IMR-90 (cell line): ENCODE results near the gene SPTB. TPM values are rescaled to one million over a fixed set of nuclear protein-coding genes. Genes with fewer than 3 reads are reported as not detected.

Experiments used
- ATAC-seq: fragments of 200-7000 bp; cut with Tn5 transposase; 2 replicates; pipeline ENCODE4 v1.9.1; 2020; ENCODE audit warnings: low read depth, mild to moderate bottlenecking, moderate library complexity
- BruUV-seq: library from RNA; stranded (reverse); fragments of 400-500 nt; replicated peaks from 2 replicates; lab custom pipeline; 2021; lab: Mats Ljungman, UMichigan
- CTCF ChIA-PET: fragments of 300-600 bp; formaldehyde crosslinking; extraction: SDS; loops from one replicate; lab custom pipeline; 2021; ENCODE audit warnings: antibody characterized with exemption; lab: Yijun Ruan, JAX
- POLR2A ChIA-PET: fragments of 300-600 bp; sonication (Branson Sonifier 250); formaldehyde crosslinking; loops from one replicate; lab custom pipeline; 2022; ENCODE audit warnings: antibody characterized with exemption; ENCODE audit not compliant: unreplicated experiment; lab: Charles Lee
- DNase-seq: peaks from one replicate; pipeline ENCODE4 v3.0.0; 2013
- H2AFZ ChIP-seq: replicated peaks from 2 replicates; pipeline ENCODE3; 2013; ENCODE audit warnings: low read length, mild to moderate bottlenecking; ENCODE audit not compliant: poor library complexity
- H2AK5ac ChIP-seq: 2 replicates; pipeline ENCODE4 v1.6.1; 2013; ENCODE audit warnings: low read depth, low read length, inconsistent platforms
- H2AK9ac ChIP-seq: replicated peaks from 2 replicates; pipeline ENCODE3; 2013; ENCODE audit warnings: mild to moderate bottlenecking, low read depth, low read length, moderate library complexity; ENCODE audit not compliant: poor library complexity
- H2BK120ac ChIP-seq: 2 replicates; pipeline ENCODE4 v1.6.1; 2013; ENCODE audit warnings: low read depth, low read length, inconsistent platforms
- H2BK15ac ChIP-seq: 3 replicates; pipeline ENCODE4 v1.6.1; 2013; ENCODE audit warnings: low read depth, low read length, inconsistent platforms
- H2BK20ac ChIP-seq: 2 replicates; pipeline ENCODE4 v1.6.1; 2013; ENCODE audit warnings: low read depth, mild to moderate bottlenecking, inconsistent platforms, low read length, moderate library complexity
- H2BK5ac ChIP-seq: 2 replicates; pipeline ENCODE4 v1.6.1; 2013; ENCODE audit warnings: mild to moderate bottlenecking, low read depth, low read length, inconsistent platforms; ENCODE audit not compliant: poor library complexity, severe bottlenecking
- H3K14ac ChIP-seq: replicated peaks from 2 replicates; pipeline ENCODE4 v1.6.1; 2013; ENCODE audit warnings: low read depth, low read length, inconsistent platforms
- H3K18ac ChIP-seq: 2 replicates; pipeline ENCODE4 v1.6.1; 2013; ENCODE audit warnings: low read depth, low read length, control low read depth
- H3K23ac ChIP-seq: 2 replicates; pipeline ENCODE4 v1.6.1; 2013; ENCODE audit warnings: low read depth, low read length, inconsistent platforms
- H3K27ac ChIP-seq: 2 replicates; pipeline ENCODE4 v1.5.1; 2013; ENCODE audit warnings: mild to moderate bottlenecking, control low read depth, low read length; ENCODE audit not compliant: insufficient read depth
- H3K27me3 ChIP-seq: 2 replicates; pipeline ENCODE4 v1.6.1; 2013; ENCODE audit warnings: low read length; ENCODE audit not compliant: control insufficient read depth, insufficient read depth
- H3K36me3 ChIP-seq: 2 replicates; pipeline ENCODE4 v1.6.1; 2013; ENCODE audit warnings: low read length, mixed read lengths; ENCODE audit not compliant: control insufficient read depth, insufficient read depth
- H3K4ac ChIP-seq: 2 replicates; pipeline ENCODE4 v1.6.1; 2013; ENCODE audit warnings: low read depth, low read length, inconsistent platforms
- H3K4me1 ChIP-seq: 2 replicates; pipeline ENCODE4 v1.6.1; 2013; ENCODE audit warnings: low read length, mixed read lengths; ENCODE audit not compliant: control insufficient read depth, insufficient read depth
- H3K4me2 ChIP-seq: 2 replicates; pipeline ENCODE4 v1.6.1; 2013; ENCODE audit warnings: low read depth, mild to moderate bottlenecking, control low read depth, low read length, moderate library complexity
- H3K4me3 ChIP-seq: 2 replicates; pipeline ENCODE4 v1.5.1; 2013; ENCODE audit warnings: low read depth, mild to moderate bottlenecking, control low read depth, low read length, moderate library complexity; ENCODE audit not compliant: insufficient read depth
- H3K56ac ChIP-seq: 2 replicates; pipeline ENCODE4 v1.6.1; 2013; ENCODE audit warnings: low read length, inconsistent platforms; ENCODE audit not compliant: insufficient read depth; ENCODE audit errors: extremely low read depth
- H3K79me1 ChIP-seq, 2 experiments: 2 replicates each; pipeline ENCODE4 v1.6.1; 2013; ENCODE audit warnings: low read length in 2 of 2, inconsistent platforms in 1 of 2, low read depth in 1 of 2
- H3K9ac ChIP-seq: 2 replicates; pipeline ENCODE4 v1.6.1; 2013; ENCODE audit warnings: low read depth, low read length, control low read depth
- H3K9me1 ChIP-seq: 2 replicates; pipeline ENCODE4 v1.6.1; 2013; ENCODE audit warnings: low read length, inconsistent platforms; ENCODE audit not compliant: insufficient read depth
- H3K9me3 ChIP-seq: 2 replicates; pipeline ENCODE4 v1.6.1; 2013; ENCODE audit warnings: low read length; ENCODE audit not compliant: control insufficient read depth, insufficient read depth
- H4K20me1 ChIP-seq: 2 replicates; pipeline ENCODE4 v1.6.1; 2013; ENCODE audit warnings: low read length, inconsistent platforms; ENCODE audit not compliant: insufficient read depth
- H4K5ac ChIP-seq: 2 replicates; pipeline ENCODE4 v1.6.1; 2013; ENCODE audit warnings: mild to moderate bottlenecking, low read depth, low read length, control low read depth
- H4K8ac ChIP-seq, 2 experiments: 2 replicates each; pipeline ENCODE4 v1.6.1; 2013; ENCODE audit warnings: low read depth in 2 of 2, low read length in 2 of 2, control low read depth in 1 of 2, inconsistent platforms in 1 of 2
- H4K91ac ChIP-seq: 2 replicates; pipeline ENCODE4 v1.6.1; 2013; ENCODE audit warnings: low read depth, low read length, inconsistent platforms; ENCODE audit not compliant: insufficient read depth
- BHLHE40 ChIP-seq: fragments of 150-350 bp; IDR thresholded peaks from 2 replicates; pipeline ENCODE4 v1.6.1; 2016; ENCODE audit warnings: mild to moderate bottlenecking, low read depth, low read length
- CEBPB ChIP-seq: IDR thresholded peaks from 2 replicates; pipeline ENCODE4 v1.6.1; 2012; ENCODE audit warnings: low read depth, low read length, improper control_type of control experiment
- CHD1 ChIP-seq: IDR thresholded peaks from 2 replicates; pipeline ENCODE4 v1.6.1; 2012; ENCODE audit warnings: low read depth, low read length, improper control_type of control experiment
- CTCF ChIP-seq: conservative IDR thresholded peaks from 2 replicates; pipeline ENCODE4 v1.5.1; 2012; ENCODE audit warnings: mild to moderate bottlenecking, low read depth, low read length, improper control_type of control experiment
- FOS ChIP-seq: fragments of 150-350 bp; IDR thresholded peaks from 2 replicates; pipeline ENCODE4 v1.6.1; 2016; ENCODE audit warnings: low read depth, low read length
- MAFK ChIP-seq: IDR thresholded peaks from 2 replicates; pipeline ENCODE4 v1.6.1; 2012; ENCODE audit warnings: low read depth, low read length, improper control_type of control experiment
- MAZ ChIP-seq: IDR thresholded peaks from 2 replicates; pipeline ENCODE4 v1.6.1; 2012; ENCODE audit warnings: low read depth, mild to moderate bottlenecking, low read length, improper control_type of control experiment, moderate library complexity, borderline replicate concordance
- MXI1 ChIP-seq: IDR thresholded peaks from 2 replicates; pipeline ENCODE4 v1.6.1; 2012; ENCODE audit warnings: low read depth, mild to moderate bottlenecking, low read length, moderate library complexity, borderline replicate concordance
- NFE2L2 ChIP-seq: fragments of 150-350 bp; IDR thresholded peaks from 2 replicates; pipeline ENCODE4 v1.6.1; 2016; ENCODE audit warnings: low read depth, mild to moderate bottlenecking, low read length
- POLR2A ChIP-seq: IDR thresholded peaks from 2 replicates; pipeline ENCODE4 v1.6.1; 2012; ENCODE audit warnings: mild to moderate bottlenecking, low read depth, low read length
- RAD21 ChIP-seq: IDR thresholded peaks from 2 replicates; pipeline ENCODE4 v1.6.1; 2012; ENCODE audit warnings: low read length, improper control_type of control experiment
- RCOR1 ChIP-seq: IDR thresholded peaks from 2 replicates; pipeline ENCODE4 v1.6.1; 2012; ENCODE audit warnings: mild to moderate bottlenecking, low read length, improper control_type of control experiment; ENCODE audit not compliant: insufficient replicate concordance
- RFX5 ChIP-seq: IDR thresholded peaks from 2 replicates; pipeline ENCODE4 v1.8.0; 2012; ENCODE audit warnings: low read depth, mild to moderate bottlenecking, low read length, moderate library complexity
- SMC3 ChIP-seq: fragments of 150-350 bp; IDR thresholded peaks from 2 replicates; pipeline ENCODE4 v1.6.1; 2016; ENCODE audit warnings: low read depth, mild to moderate bottlenecking, antibody characterized with exemption, low read length, moderate library complexity
- WGBS, 2 experiments: methylation state at CpG; one replicate each; pipeline versions ENCODE4 v1.1.5 to v1.1.7; 2013; ENCODE audit warnings: missing lambda C conversion rate in 2 of 2; ENCODE audit not compliant: insufficient read length in 1 of 2; ENCODE audit errors: extremely low coverage in 2 of 2; 5-methylcytosine and 5-hydroxymethylcytosine counted together
- dilution Hi-C: fragments of 300-500 bp; cut with HindIII; formaldehyde crosslinking; loops from one replicate; pipeline ENCODE4 v1.14.3; 2018; ENCODE audit warnings: low sequenced_read_pairs; ENCODE audit not compliant: unreplicated experiment
- in situ Hi-C: fragments of 300-500 bp; cut with MboI; formaldehyde crosslinking; loops from 3 replicates; pipeline ENCODE4 v1.14.3; 2019; ENCODE audit warnings: low sequenced_read_pairs, inconsistent platforms, mixed read lengths
- intact Hi-C: fragments of 100-400 bp; cut with micrococcal nuclease; formaldehyde crosslinking; loops from 2 replicates; pipeline ENCODE4 v1.10.0; 2022
- polyA plus RNA-seq, 3 experiments: library from polyadenylated mRNA; depleted of rRNA; stranded (reverse); fragments of >200 nt; gene quantifications; 2 replicates each; pipeline ENCODE4 v1.2.3, GENCODE V29; 2012; ENCODE audit warnings: low replicate concordance in 1 of 3
- total RNA-seq: library from RNA; depleted of rRNA; stranded (reverse); fragments of >200 nt; gene quantifications from 2 replicates; pipeline ENCODE4 v1.2.3, GENCODE V29; 2012
- TF ChIP-seq, protein P1 (sequence below): fragments of 150-350 bp; IDR thresholded peaks from 2 replicates; pipeline ENCODE4 v1.6.1; 2017; ENCODE audit warnings: mild to moderate bottlenecking, antibody characterized with exemption, low read length, low read depth

Gene SPTB
- total and polyA plus RNA-seq, 2 of the 4 experiments (the other 2 are of a cell fraction) = under 0.01 to 0.07 TPM

GRCh38 chr14:64758691-64759554 is 120.8 kb downstream of the SPTB start:
- Histone ChIP-seq H2BK120ac (peak overlapping the region; percentile 97), H2BK15ac (peak overlapping the region; percentile 98), H3K14ac (peak overlapping the region; percentile 93), H3K36me3 (no peaks in the 10 kb centered on the region), H3K4me1 (peaks cover 45% of the 10 kb centered on the region), H4K91ac (peak overlapping the region; percentile 96), H3K56ac (no peak overlapping the region; the same call in 1 of the 2 replicates), H2AFZ (peak overlapping the region; percentile 80), H3K4me2 (peak overlapping the region; percentile 6; the same call in 1 of the 2 replicates), H3K4ac (peak overlapping the region; percentile 96), H4K8ac (peak overlapping the region; percentile 57 to 86), H3K4me3 (no peak overlapping the region), H3K79me1 (no peaks in the 10 kb centered on the region), H3K23ac (peak overlapping the region; percentile 92), H3K18ac (peak overlapping the region; percentile 86), H4K5ac (peak overlapping the region; percentile 71), H3K9ac (peak overlapping the region; percentile 8; the same call in 1 of the 2 replicates), H2BK5ac (peak overlapping the region; percentile 78), H3K9me1 (peaks cover 26% of the 10 kb centered on the region), H3K27me3 (peaks cover 6% of the 10 kb centered on the region; the same call in 1 of the 2 replicates), H2BK20ac (peak overlapping the region; percentile 98), H3K9me3 (0 out of 2 replicates have a peak, but pooled peaks cover 2% of the 10 kb centered on the region), H2AK5ac (peak overlapping the region; percentile 99), H2AK9ac (peak overlapping the region; percentile 95), H4K20me1 (0 out of 2 replicates have a peak, but pooled peaks cover 6% of the 10 kb centered on the region), H3K27ac (peak overlapping the region; percentile 92)
- peak; percentile 88 for ATAC-seq
- DNase-seq = peak; percentile 97
- intact Hi-C loops (loop anchor here (2.0 kb wide), 1 partner anchor 52 kb away; no protein-coding TSS in a partner anchor), in situ Hi-C loops (no loop called here), dilution Hi-C loops (no loop called here)
- ChIA-PET POLR2A (interaction anchor here (0.6 kb wide), 1 partner anchor 285 kb away, joined by 3 read pairs; no protein-coding TSS in a partner anchor), CTCF (interaction anchor here (1.0 to 1.4 kb wide), 3 partner anchors 9 to 130 kb away, joined by 3 read pairs; no protein-coding TSS in a partner anchor)
- 0% methylated on average over 1 of the region's 7 CpGs; no CpG with 5 or more reads in 1 of the 2 experiments for WGBS, 2 experiments
- BruUV-seq = no TSS peak
- peak; percentile 77 for TF ChIP-seq BHLHE40
- TF ChIP-seq FOS = peak; percentile 89
- peak; percentile 89 for TF ChIP-seq CEBPB
- TF ChIP-seq, protein P1, sequence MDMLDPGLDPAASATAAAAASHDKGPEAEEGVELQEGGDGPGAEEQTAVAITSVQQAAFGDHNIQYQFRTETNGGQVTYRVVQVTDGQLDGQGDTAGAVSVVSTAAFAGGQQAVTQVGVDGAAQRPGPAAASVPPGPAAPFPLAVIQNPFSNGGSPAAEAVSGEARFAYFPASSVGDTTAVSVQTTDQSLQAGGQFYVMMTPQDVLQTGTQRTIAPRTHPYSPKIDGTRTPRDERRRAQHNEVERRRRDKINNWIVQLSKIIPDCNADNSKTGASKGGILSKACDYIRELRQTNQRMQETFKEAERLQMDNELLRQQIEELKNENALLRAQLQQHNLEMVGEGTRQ = 0 out of 2 replicates have a peak, but pooled peaks have one; percentile 16
- no peak for TF ChIP-seq RFX5
- peak; percentile 79; the same call in 1 of the 2 replicates for TF ChIP-seq MAZ
- TF ChIP-seq MAFK = peak; percentile 47
- TF ChIP-seq RAD21 = no peak; the same call in 1 of the 2 replicates
- TF ChIP-seq RCOR1 = no peak
- no peak for TF ChIP-seq POLR2A
- no peak for TF ChIP-seq SMC3
- no peak for TF ChIP-seq NFE2L2
- no peak for TF ChIP-seq CTCF
- no peak for TF ChIP-seq CHD1
- TF ChIP-seq MXI1 = no peak
